GM19372 (cell line): ENCODE results near the gene ZIK1.

Source experiments
- ATAC-seq: cut with Tn5 transposase; IDR thresholded peaks from one replicate; pipeline ENCODE4 v1.9.1; 2021; ENCODE audit warnings: mild to moderate bottlenecking, low read depth, moderate library complexity; ENCODE audit not compliant: unreplicated experiment

ZIK1 gene

DNA sequence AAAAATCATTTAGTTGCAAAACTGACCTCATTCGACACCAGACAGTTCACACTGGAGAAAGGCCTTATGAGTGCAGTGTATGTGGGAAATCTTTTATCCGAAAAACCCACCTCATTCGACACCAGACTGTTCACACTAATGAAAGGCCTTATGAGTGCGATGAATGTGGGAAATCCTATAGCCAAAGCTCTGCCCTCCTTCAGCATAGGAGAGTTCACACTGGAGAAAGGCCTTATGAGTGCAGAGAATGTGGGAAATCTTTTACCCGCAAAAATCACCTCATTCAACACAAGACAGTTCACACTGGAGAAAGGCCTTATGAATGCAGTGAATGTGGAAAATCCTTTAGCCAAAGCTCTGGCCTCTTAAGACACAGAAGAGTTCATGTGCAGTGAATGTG lies 23.0 kb downstream of the ZIK1 start:
- no peak for ATAC-seq

DNA sequence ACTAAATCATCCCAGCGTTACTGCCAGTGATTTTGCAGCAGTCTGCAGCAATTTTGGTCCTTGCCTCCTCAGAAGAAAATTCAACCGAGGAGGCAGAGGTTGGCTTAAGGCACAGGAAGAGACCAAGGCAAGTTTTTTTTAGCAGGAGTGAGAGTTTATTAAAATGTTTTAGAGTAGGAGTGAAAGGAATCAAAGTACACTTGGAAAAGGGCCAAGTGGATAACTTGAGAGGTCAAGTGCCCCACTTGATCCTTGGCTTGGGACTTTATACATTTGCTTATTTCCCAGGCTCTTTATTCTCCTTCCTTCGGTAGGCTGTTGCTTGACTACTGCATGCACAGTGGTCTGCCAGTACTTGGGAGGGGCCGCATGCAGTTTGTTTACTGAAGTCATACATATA lies 27.2 kb downstream of the ZIK1 start:
- no peak for ATAC-seq

- peak; percentile 97 for ATAC-seq
Measured at GRCh38 chr19:57613941-57614743, 30.2 kb downstream of the ZIK1 start, which contains the start of gene ZNF134. TSS of gene ZNF134 (plus strand) at chr19:57614242. CDS start at chr19:57619469, 5,227 bp downstream.

DNA sequence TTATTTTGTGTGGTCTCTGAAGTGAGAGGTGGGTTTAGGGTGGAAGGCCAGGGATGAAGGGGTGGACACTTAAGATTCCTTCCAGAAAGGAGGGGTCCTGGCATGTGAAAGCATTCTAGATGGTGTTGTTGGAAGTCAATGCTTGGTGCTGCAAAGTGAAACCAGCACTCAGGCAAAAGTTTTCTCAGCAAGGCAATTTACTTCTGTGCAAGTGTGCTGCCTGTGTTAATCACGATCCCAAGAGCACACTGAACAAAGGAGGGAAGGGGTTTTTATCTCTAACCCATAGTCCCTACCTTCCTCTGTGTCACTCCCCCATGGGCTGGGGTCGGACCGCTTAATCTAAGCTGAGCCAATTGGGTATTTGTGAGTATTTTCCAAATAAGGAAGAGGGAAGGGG lies 31.4 kb downstream of the ZIK1 start:
- ATAC-seq: no peak

- no peak for ATAC-seq
Measured at GRCh38 chr19:57620673-57621348, 36.9 kb downstream of the ZIK1 start.

DNA sequence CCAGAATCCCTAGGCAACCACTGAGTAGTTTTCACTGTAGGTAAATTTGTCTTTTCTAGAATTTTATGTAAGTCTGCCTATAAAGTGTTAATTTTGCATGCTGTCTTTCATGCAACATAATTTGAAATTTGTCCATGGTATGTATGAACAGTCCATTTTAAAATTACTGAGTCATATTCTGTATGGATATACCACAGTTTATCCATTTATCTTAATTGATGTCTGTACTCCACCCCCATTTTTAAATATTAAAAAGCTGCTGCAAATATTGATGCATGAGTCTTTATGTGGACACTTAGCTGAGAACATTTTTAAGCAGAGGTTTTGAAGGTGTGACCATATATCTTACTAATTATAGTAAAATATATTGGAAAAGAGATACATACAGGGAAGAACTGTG lies 39.1 kb downstream of the ZIK1 start:
- no peak for ATAC-seq

DNA sequence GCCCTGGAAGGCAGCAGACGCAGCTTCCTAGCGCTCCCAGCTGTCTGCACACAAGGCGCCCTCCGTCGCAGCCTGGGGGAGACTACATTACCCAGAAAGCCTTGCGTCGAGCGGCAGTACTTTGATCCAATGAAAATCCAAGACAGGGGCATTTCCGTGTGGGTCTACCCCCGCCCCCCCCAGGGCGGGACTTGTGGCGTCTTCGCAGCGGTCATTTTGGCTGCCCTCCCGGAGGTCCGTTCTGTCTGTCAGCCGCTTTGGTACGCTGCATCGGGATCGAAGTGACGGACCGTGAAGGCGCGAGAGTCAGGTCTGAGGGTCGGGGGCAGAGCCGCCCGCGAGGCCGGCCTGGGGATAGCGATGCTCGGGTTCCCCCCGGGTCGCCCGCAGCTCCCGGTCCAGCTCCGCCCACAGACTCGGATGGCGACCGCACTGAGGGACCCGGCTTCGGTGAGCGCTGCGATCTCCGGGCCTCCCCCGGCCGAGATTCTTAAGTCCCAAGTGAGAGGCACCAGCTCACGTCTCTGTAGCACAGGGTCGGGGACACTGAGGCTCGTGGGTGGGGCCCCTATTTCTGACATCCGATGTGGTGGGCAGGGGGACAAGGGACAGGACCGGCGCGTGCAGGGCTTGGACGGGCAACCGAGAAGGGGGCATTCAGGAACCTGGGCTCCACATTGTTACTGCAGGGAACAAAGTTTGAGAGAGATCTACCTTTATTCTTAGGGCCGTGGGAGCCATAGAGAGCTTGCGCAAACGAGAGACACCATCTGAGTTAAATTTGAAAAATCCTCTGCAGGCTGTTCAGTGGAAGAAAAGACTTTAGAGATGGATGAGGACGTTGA lies 49.3 kb downstream of the ZIK1 start, which contains the start of gene ZNF211:
Gene ZNF211, plus strand, starts transcription at position 182 of the 845 bp plus-strand sequence. Its CDS starts 179 bp downstream, at position 361.
- ATAC-seq: peak; percentile 84

- no peak for ATAC-seq
Measured at GRCh38 chr19:57633832-57634131, 49.8 kb downstream of the ZIK1 start.

GRCh38 chr19:57637379-57637778 lies 53.4 kb downstream of the ZIK1 start:
- no peak for ATAC-seq

DNA sequence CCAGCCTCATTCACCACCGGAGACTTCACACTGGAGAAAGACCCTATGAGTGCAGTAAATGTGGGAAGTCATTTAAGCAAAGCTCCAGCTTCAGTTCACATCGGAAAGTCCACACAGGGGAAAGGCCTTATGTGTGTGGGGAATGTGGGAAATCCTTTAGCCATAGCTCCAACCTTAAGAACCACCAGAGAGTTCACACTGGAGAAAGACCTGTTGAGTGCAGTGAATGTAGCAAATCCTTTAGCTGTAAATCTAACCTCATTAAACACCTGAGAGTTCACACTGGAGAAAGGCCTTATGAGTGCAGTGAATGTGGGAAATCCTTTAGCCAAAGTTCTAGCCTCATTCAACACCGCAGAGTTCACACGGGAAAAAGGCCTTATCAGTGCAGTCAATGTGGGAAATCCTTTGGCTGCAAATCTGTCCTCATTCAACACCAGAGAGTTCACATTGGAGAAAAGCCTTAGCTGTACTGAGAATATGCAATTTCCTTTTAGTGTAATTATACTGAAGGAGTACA lies 57.8 kb downstream of the ZIK1 start:
- ATAC-seq: no peak

DNA sequence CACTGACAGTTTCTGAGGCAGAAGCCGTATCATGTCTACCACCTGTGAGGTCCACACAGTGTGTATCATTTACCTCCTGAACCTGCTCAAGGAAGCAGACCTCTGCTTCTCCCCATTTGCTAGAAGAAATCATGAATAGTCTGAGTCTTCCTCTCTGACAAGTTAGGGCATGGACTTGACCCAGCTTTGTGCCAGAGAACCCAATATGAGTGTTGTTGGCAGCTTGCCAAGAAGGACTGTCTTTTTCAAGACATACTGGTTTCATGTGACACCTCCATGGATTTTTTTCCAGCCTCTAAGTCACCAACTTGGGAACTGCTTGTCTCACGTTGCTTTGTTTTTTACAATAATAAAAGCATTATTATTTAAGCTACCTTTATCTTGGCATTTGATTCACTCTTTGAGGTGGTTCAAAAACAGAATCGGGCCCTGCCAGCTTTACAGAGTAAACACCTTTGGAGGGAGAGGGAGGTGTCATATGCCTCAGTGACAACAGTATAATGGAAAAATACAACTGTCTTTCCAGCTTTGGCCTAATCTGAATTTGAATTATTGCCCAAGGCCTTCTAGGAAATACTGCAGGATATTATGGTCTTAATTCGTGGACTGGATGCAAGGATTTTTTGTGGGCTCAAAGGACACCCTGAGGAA lies 58.6 kb downstream of the ZIK1 start:
- no peak for ATAC-seq
